Measurements from ENCODE around the gene NTN5. TPM values are rescaled to one million over a fixed set of nuclear protein-coding genes. Genes with fewer than 3 reads are reported as not detected.

NTN5 gene
- total RNA-seq, 1 experiment from 2014 or later, result not detected

DNA sequence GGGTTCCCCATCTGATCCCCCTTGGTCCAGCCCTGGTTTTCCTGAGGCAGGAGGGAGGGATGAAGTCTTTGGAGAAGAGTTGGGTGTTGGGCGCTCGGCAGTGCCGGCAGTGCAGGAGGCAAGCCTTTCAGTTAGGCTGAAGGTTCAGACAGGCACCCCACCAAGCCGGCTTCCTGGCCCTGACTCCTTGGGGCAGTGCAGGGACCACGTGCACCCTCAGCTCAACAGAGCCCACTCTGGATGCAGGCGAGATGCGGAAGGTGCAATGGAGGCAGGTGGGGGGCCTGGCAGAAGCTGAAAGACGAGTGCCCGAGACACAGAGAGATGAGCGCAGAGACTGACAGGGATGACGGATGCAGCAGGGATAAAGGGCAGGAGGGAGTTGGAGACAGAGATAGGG is 35.7 kb upstream of the NTN5 start:
- CTCF ChIA-PET, result no interaction called here
- no TSS peak for BruUV-seq (replicated peaks)
- POLR2A ChIA-PET (ENCODE audit: low non-redundant PET), result no interaction called here
- no peak for TF ChIP-seq EZH2 (IDR thresholded peaks at IDR 0.05; ENCODE audit: borderline replicate concordance, low read depth, low read length, poor library complexity, severe bottlenecking)
- TF ChIP-seq, protein P1, sequence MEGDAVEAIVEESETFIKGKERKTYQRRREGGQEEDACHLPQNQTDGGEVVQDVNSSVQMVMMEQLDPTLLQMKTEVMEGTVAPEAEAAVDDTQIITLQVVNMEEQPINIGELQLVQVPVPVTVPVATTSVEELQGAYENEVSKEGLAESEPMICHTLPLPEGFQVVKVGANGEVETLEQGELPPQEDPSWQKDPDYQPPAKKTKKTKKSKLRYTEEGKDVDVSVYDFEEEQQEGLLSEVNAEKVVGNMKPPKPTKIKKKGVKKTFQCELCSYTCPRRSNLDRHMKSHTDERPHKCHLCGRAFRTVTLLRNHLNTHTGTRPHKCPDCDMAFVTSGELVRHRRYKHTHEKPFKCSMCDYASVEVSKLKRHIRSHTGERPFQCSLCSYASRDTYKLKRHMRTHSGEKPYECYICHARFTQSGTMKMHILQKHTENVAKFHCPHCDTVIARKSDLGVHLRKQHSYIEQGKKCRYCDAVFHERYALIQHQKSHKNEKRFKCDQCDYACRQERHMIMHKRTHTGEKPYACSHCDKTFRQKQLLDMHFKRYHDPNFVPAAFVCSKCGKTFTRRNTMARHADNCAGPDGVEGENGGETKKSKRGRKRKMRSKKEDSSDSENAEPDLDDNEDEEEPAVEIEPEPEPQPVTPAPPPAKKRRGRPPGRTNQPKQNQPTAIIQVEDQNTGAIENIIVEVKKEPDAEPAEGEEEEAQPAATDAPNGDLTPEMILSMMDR (conservative IDR thresholded peaks at IDR 0.05; ENCODE audit: low read depth, low read length), result no peak
- Histone ChIP-seq H3K4me1 (ENCODE audit: insufficient read depth, low read length, poor library complexity, severe bottlenecking) (peaks cover 7% of the 10 kb centered on the region), H3K9me3 (ENCODE audit: low read depth, low read length, poor library complexity, severe bottlenecking) (no peaks in the 10 kb centered on the region), H3K36me3 (ENCODE audit: insufficient read depth, low read length, poor library complexity, severe bottlenecking) (no peaks in the 10 kb centered on the region), H3K27me3 (replicated peaks; ENCODE audit: insufficient read depth, low read depth, low read length, poor library complexity) (no peaks in the 10 kb centered on the region), H3K4me3 (ENCODE audit: low read depth, low read length, poor library complexity, severe bottlenecking) (no peak overlapping the region), H3K27ac (ENCODE audit: low read depth, low read length, poor library complexity, severe bottlenecking) (no peak overlapping the region)
- intact Hi-C loops (cut with micrococcal nuclease; ENCODE audit: unreplicated experiment), result no loop called here
- no peak for DNase-seq (ENCODE audit: low spot score)

DNA sequence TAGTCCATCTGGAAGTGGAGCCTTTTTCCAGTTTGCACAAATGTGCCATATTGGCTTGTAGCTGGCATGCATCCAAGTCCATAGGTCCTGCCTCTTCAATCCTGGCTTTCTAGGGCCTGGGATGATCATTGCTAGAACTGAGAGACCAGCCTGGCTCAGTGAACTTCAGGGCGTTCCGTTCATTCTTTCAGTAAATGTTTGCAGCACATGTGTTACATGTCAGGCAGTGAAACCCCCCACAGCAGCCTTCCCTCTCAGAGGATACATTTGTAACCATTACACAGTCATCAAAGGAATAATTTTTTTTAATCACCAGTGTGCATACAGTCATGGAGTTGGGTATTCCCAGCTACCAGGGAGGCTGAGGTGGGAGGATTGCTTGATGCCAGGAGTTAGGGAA is 32.6 kb upstream of the NTN5 start:
- Histone ChIP-seq H3K27me3 (replicated peaks; ENCODE audit: insufficient read depth, low read depth, low read length, poor library complexity) (no peaks in the 10 kb centered on the region), H3K27ac (ENCODE audit: low read depth, low read length, poor library complexity, severe bottlenecking) (no peak overlapping the region), H3K4me3 (ENCODE audit: low read depth, low read length, poor library complexity, severe bottlenecking) (no peak overlapping the region), H3K36me3 (ENCODE audit: insufficient read depth, low read length, poor library complexity, severe bottlenecking) (no peaks in the 10 kb centered on the region), H3K4me1 (ENCODE audit: insufficient read depth, low read length, poor library complexity, severe bottlenecking) (no peaks in the 10 kb centered on the region), H3K9me3 (ENCODE audit: low read depth, low read length, poor library complexity, severe bottlenecking) (no peaks in the 10 kb centered on the region)
- intact Hi-C loops (cut with micrococcal nuclease; ENCODE audit: unreplicated experiment), result no loop called here
- ChIA-PET CTCF (no interaction called here), POLR2A (ENCODE audit: low non-redundant PET) (no interaction called here)
- BruUV-seq (replicated peaks), result no TSS peak
- TF ChIP-seq, protein P1 (conservative IDR thresholded peaks at IDR 0.05; ENCODE audit: low read depth, low read length), result no peak
- no peak for DNase-seq (ENCODE audit: low spot score)

DNA sequence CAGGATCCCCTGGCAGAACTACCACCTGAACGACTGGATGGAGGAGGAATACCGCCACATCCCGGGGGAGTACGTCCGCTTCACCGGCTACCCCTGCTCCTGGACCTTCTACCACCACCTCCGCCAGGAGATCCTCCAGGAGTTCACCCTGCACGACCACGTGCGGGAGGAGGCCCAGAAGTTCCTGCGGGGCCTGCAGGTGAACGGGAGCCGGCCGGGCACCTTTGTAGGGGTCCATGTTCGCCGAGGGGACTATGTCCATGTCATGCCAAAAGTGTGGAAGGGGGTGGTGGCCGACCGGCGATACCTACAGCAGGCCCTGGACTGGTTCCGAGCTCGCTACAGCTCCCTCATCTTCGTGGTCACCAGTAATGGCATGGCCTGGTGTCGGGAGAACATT is 30.5 kb upstream of the NTN5 start:
- H3K27me3 ChIP-seq (replicated peaks; ENCODE audit: insufficient read depth, low read depth, low read length, poor library complexity), result no peaks in the 10 kb centered on the region
- no peaks in the 10 kb centered on the region for H3K9me3 ChIP-seq (ENCODE audit: low read depth, low read length, poor library complexity, severe bottlenecking)
- no TSS peak for BruUV-seq (replicated peaks)
- no peak overlapping the region for H3K4me3 ChIP-seq (ENCODE audit: low read depth, low read length, poor library complexity, severe bottlenecking)
- H3K27ac ChIP-seq (ENCODE audit: low read depth, low read length, poor library complexity, severe bottlenecking), result no peak overlapping the region
- ChIA-PET CTCF (no interaction called here), POLR2A (ENCODE audit: low non-redundant PET) (no interaction called here)
- H3K4me1 ChIP-seq (ENCODE audit: insufficient read depth, low read length, poor library complexity, severe bottlenecking), result no peaks in the 10 kb centered on the region
- DNase-seq (ENCODE audit: low spot score), result no peak
- no peaks in the 10 kb centered on the region for H3K36me3 ChIP-seq (ENCODE audit: insufficient read depth, low read length, poor library complexity, severe bottlenecking)
- no peak for TF ChIP-seq EZH2 (IDR thresholded peaks at IDR 0.05; ENCODE audit: borderline replicate concordance, low read depth, low read length, poor library complexity, severe bottlenecking)
- TF ChIP-seq, protein P1 (conservative IDR thresholded peaks at IDR 0.05; ENCODE audit: low read depth, low read length), result no peak
- intact Hi-C loops (cut with micrococcal nuclease; ENCODE audit: unreplicated experiment), result no loop called here
